ENCODE results near the gene DHRS12. TPM values are rescaled to one million over a fixed set of nuclear protein-coding genes. Genes with fewer than 3 reads are reported as not detected.

Gene DHRS12
- total RNA-seq, 1 donor from 2014 or later: 12.5 TPM

DNA sequence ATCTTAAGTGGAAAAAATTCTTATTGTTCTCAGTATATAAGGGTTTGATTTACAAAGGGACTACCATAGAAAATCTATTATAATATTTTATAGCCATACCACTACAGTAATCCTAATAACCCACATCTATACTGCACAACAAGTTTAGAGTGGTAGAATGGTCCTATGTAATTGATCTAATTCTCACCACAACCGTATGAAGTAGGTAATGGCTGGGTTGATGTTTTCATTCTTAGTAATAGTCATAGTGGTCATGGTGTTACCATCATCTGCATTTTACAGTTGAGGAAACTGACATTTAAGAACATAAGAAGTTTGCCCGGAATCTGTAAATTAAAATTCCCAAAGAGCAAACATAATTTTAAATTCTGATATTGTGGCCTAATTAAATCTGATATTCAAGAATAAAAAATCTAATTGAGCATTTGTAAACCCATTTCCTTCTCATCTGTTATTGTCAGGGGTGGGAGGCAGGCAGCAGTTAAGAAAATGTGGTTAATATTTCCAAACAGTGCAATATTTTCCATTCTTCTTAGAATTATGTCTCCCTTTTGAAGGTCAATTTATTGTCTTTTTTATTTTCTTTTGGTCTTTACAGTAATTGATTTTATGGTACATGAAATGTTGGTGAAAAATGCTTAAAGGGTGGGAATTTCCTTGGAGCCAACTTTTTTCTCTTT lies 65.6 kb downstream of the DHRS12 start:
- H3K4me3 ChIP-seq: no peak overlapping the region
- H3K27ac ChIP-seq: peak overlapping the region; percentile 77
- no peaks in the 10 kb centered on the region for H3K9me3 ChIP-seq
- no peaks in the 10 kb centered on the region for H3K27me3 ChIP-seq
- DNase-seq (ENCODE audit: extremely low spot score in 2 of 2): no peak
- TF ChIP-seq POLR2A (IDR thresholded peaks at IDR 0.05): no peak
- TF ChIP-seq POLR2AphosphoS5 (IDR thresholded peaks at IDR 0.05; ENCODE audit: insufficient read depth in 1 of 2, low read depth in 1 of 2): no peak
- TF ChIP-seq CTCF (IDR thresholded peaks at IDR 0.05): no peak
- intact Hi-C loops (cut with DNase I): loop anchor here (10.0 kb wide), 1 partner anchor 154 kb away; the partner anchor contains the start of gene WDFY2
- no peaks in the 10 kb centered on the region for H3K36me3 ChIP-seq
- H3K4me1 ChIP-seq: peaks cover 20% of the 10 kb centered on the region

- H3K27me3 ChIP-seq: no peaks in the 10 kb centered on the region
- TF ChIP-seq CTCF (IDR thresholded peaks at IDR 0.05): no peak
- no peak for TF ChIP-seq POLR2A (IDR thresholded peaks at IDR 0.05)
- no peaks in the 10 kb centered on the region for H3K36me3 ChIP-seq
- H3K9me3 ChIP-seq: no peaks in the 10 kb centered on the region
- no peak overlapping the region for H3K27ac ChIP-seq
- H3K4me3 ChIP-seq: no peak overlapping the region
- H3K4me1 ChIP-seq: peaks cover 27% of the 10 kb centered on the region
- no peak for DNase-seq (ENCODE audit: extremely low spot score in 2 of 2)
- intact Hi-C loops (cut with DNase I): loop anchor here (10.0 kb wide), 1 partner anchor 153 kb away; the partner anchor contains the start of gene WDFY2
Observed at GRCh38 chr13:51737609-51738008, 66.4 kb downstream of the DHRS12 start.

- DNase-seq (ENCODE audit: extremely low spot score in 2 of 2): no peak
- no peaks in the 10 kb centered on the region for H3K9me3 ChIP-seq
- H3K27ac ChIP-seq: no peak overlapping the region
- H3K36me3 ChIP-seq: no peaks in the 10 kb centered on the region
- H3K27me3 ChIP-seq: no peaks in the 10 kb centered on the region
- no peak overlapping the region for H3K4me3 ChIP-seq
- TF ChIP-seq POLR2AphosphoS5 (IDR thresholded peaks at IDR 0.05; ENCODE audit: insufficient read depth in 1 of 2, low read depth in 1 of 2) (no peak), POLR2A (IDR thresholded peaks at IDR 0.05) (no peak), CTCF (IDR thresholded peaks at IDR 0.05) (no peak)
- intact Hi-C loops (cut with DNase I): loop anchor here (10.0 kb wide), 1 partner anchor 150 kb away; the partner anchor contains the start of gene WDFY2
- H3K4me1 ChIP-seq: peaks cover 42% of the 10 kb centered on the region
Observed at GRCh38 chr13:51734786-51735185, 69.2 kb downstream of the DHRS12 start.

DNA sequence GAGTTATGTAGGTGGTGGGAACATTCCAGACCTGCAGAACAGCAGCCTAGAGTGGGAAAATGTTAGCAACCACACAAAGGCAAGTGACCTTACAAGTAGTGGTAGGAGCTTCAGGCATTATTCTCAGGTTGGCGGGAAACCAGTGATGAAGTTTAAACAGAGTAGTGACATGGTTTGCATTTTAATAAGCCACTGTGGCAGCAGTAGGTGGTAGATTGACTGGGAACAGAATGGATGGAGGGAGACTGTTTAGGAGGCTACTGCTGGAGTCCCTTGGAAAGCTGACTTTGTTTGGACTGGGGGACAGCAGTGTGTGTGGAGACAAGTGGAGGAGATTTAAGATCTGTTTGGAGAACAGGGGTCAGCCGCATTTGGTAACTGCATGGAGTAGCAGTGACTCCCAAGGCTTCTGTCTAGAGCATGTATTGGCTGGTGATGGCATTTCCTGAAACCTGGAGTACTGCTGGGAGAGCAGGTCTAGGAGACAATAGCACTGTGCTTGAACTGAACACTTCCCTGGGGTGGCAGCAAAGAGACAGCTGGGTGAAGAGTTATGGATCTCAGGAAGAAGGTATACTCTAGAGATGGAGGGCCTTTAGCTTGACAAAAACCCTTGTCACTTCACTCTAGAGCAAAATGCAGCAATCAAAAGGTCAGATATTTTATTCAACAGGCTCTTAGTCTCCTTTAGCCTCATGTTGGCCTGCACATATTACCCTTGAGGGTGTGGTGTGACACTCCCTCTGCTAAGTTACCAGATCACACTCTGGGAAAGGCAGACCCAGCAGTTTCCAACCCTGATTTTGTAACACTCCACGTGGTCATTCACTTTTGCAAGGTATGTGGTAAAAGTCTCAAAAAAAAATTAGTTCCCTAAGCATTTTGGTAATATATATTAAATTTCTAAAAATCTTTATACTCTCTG lies 70.3 kb downstream of the DHRS12 start:
- DNase-seq (ENCODE audit: extremely low spot score in 2 of 2): no peak
- H3K27me3 ChIP-seq: no peaks in the 10 kb centered on the region
- intact Hi-C loops (cut with DNase I): loop anchor here (10.0 kb wide), 1 partner anchor 149 kb away; the partner anchor contains the start of gene WDFY2
- peaks cover 48% of the 10 kb centered on the region for H3K4me1 ChIP-seq
- no peak overlapping the region for H3K27ac ChIP-seq
- no peaks in the 10 kb centered on the region for H3K9me3 ChIP-seq
- TF ChIP-seq CTCF (IDR thresholded peaks at IDR 0.05) (no peak), POLR2A (IDR thresholded peaks at IDR 0.05) (no peak), POLR2AphosphoS5 (IDR thresholded peaks at IDR 0.05; ENCODE audit: insufficient read depth in 1 of 2, low read depth in 1 of 2) (no peak)
- no peak overlapping the region for H3K4me3 ChIP-seq
- no peaks in the 10 kb centered on the region for H3K36me3 ChIP-seq

Data from vagina (tissue), 2 donors.